Stimulated activated CD8-positive, alpha-beta memory T cell treated with anti-CD3 and anti-CD28 coated beads, Interleukin-7, amount 100 ng/mL, for 48 hours (primary cell): ENCODE measurements around the gene CACNA2D1.

ENCODE experiments used
- DNase-seq, 2 donors: peaks; one replicate each; pipeline ENCODE4 v3.0.0-alpha.2; 2020; ENCODE audit warnings: low read depth in 1 of 2; ENCODE audit errors: extremely low read depth in 1 of 2

Gene CACNA2D1

GRCh38 chr7:81902536-81902935 lies 541.0 kb downstream of the CACNA2D1 start:
- no peak for DNase-seq
